Activated T-helper 17 cell treated with anti-CD3 and anti-CD28 coated beads, Interleukin-2, amount 50 U/mL, for 72 hours (primary cell): Measurements from ENCODE around the gene UBP1. TPM values are rescaled to one million over a fixed set of nuclear protein-coding genes. Genes with fewer than 3 reads are reported as not detected.
"Not testable (repeated sequence)": the region's sequence is repeated elsewhere in the genome, so short reads cannot be mapped to it uniquely, and the experiment has no call there.

Experiments used
- ATAC-seq: fragments of 150-1000 bp; cut with Tn5 transposase; replicated peaks from 2 replicates; pipeline ENCODE4 v1.10.0; 2021; ENCODE audit warnings: mild to moderate bottlenecking, moderate library complexity
- H3K27ac Mint-ChIP-seq: one replicate; pipeline ENCODE4 v1.8.0; 2022; ENCODE audit warnings: mixed read lengths
- H3K27me3 Mint-ChIP-seq: one replicate; pipeline ENCODE4 v1.8.0; 2022; ENCODE audit warnings: mixed read lengths
- H3K36me3 Mint-ChIP-seq: one replicate; pipeline ENCODE4 v1.8.0; 2022; ENCODE audit warnings: low read depth, mild to moderate bottlenecking, mixed read lengths
- H3K4me1 Mint-ChIP-seq: one replicate; pipeline ENCODE4 v1.8.0; 2022; ENCODE audit warnings: mixed read lengths
- H3K4me3 Mint-ChIP-seq: one replicate; pipeline ENCODE4 v1.8.0; 2022; ENCODE audit warnings: mild to moderate bottlenecking, mixed read lengths
- H3K9me3 Mint-ChIP-seq: one replicate; pipeline ENCODE4 v1.8.0; 2022; ENCODE audit warnings: mixed read lengths
- total RNA-seq, 2 donors: library from RNA; stranded (reverse); gene quantifications; one replicate each; pipeline ENCODE4 v1.2.3, GENCODE V29; 2022

The UBP1 gene, protein sequence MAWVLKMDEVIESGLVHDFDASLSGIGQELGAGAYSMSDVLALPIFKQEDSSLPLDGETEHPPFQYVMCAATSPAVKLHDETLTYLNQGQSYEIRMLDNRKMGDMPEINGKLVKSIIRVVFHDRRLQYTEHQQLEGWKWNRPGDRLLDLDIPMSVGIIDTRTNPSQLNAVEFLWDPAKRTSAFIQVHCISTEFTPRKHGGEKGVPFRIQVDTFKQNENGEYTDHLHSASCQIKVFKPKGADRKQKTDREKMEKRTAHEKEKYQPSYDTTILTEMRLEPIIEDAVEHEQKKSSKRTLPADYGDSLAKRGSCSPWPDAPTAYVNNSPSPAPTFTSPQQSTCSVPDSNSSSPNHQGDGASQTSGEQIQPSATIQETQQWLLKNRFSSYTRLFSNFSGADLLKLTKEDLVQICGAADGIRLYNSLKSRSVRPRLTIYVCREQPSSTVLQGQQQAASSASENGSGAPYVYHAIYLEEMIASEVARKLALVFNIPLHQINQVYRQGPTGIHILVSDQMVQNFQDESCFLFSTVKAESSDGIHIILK
- total RNA-seq = 10 to 100 TPM; 47.7 to 79.3 TPM

DNA sequence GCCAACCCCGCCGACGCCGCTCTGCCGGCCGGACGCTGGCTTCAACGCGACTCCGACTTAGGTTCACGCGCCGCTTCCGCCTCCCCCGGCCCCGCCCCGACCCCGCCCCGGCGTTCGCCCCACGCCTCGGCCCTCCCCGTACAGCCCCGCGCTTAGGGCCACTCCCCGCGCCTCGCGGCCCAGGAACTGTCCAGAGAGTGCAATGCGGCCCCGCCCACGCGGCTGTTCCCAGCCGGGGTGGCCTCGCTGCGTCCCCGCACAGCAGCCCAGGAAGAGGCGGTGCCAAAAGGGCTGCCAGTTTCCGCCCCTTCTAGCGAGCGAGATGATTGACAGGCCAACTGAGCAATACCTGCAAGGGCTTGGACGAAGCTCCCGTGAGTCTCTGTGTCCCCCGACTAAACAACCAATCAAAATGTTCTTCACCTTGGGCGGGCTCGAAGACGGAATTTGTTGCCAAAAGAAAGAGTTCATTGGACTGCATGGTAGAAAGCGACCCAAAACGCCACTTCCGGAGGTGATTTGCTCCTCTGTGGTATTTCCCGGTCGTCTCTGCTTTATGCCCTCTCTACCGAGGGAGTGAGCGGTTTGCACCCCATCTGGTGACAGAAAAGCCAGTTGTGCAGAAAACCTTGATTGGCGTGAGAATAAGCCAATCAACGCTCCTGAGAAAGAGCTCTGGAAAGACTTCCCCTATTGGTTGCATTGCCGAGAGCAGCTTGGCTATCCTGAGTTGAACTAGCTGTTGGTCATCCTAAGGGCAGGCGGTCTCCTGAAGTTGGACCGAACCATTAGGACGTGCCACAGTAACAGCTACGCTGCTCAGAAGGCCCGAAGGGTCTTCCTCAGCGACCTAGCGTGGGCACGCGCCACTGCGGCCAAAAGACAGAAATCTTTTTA, at the start of gene UBP1:
Gene UBP1 (minus strand): TSS at position 78 of the 897 bp plus-strand sequence. CDS start 557 bp downstream, outside the sequence.
- H3K4me1 Mint-ChIP-seq = peaks cover 30% of the 10 kb centered on the region
- peaks cover 31% of the 10 kb centered on the region for H3K36me3 Mint-ChIP-seq
- H3K27ac Mint-ChIP-seq = peak within 1 kb of the TSS; percentile 98
- H3K27me3 Mint-ChIP-seq = no peaks in the 10 kb centered on the region
- ATAC-seq = peak; percentile 91
- H3K4me3 Mint-ChIP-seq = peak within 1 kb of the TSS; percentile 98
- H3K9me3 Mint-ChIP-seq = no peaks in the 10 kb centered on the region

DNA sequence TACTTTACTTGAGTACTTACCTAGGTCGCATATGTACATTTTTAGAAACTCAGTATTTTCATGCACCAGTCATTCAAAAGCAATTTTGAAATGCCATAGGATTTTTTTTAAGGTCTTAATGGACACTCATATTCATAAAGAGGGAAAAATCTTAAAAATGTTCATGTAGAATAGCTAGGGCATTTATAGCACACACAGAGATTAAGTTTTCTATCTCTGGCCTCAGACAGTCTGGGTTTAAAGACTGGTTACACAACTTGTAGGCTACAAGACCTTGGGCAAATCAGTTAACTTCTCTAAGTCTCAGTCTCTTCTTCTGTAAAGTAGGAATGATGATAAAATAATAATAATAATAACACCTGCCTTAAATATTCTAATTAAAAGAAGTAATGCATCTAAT, 48.5 kb upstream of the UBP1 start:
- Mint-ChIP-seq H3K27me3 (no peaks in the 10 kb centered on the region), H3K4me1 (no peaks in the 10 kb centered on the region), H3K27ac (no peak overlapping the region), H3K9me3 (no peaks in the 10 kb centered on the region), H3K4me3 (no peak overlapping the region), H3K36me3 (no peaks in the 10 kb centered on the region)
- ATAC-seq = no peak

DNA sequence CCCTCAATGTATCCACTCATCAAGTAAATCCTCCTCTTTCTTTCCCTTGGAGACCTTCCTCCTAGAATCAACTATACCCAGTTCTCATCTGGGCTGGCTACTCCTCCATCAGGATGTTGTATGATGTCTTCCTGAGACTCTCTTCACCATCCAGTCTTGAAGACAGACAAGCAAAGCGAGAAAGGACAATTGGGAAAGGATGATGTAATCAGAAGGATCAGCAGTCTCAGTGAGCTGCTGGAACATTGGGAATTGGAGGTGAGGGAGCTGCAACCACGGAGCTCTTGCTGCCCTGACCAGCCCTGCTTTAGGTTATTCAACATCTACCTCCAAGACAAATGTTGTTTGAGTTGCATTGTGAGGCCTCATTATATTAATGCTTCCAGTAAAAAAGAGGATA, 48.0 kb upstream of the UBP1 start:
- Mint-ChIP-seq H3K27ac (no peak overlapping the region), H3K4me1 (no peaks in the 10 kb centered on the region), H3K9me3 (no peaks in the 10 kb centered on the region), H3K4me3 (no peak overlapping the region), H3K27me3 (no peaks in the 10 kb centered on the region), H3K36me3 (no peaks in the 10 kb centered on the region)
- no peak for ATAC-seq

DNA sequence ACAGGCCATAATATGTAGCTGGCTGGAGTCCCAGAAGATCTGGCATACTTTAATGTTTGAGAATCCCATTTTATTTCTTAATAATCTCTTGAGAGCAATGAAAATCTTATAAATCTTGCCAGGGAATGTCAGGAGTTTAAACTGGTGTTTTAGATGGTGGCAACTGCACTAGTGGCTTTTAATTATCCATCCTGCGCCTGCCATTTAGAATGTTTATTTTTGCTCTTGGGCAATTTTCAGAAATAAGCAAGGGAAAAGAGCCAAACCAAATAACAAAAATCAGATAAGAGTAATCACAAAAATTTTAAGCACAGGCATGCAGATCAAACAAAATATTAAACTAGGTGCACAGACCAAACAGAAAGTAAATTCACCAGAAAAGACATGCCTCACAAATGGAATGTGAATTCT, 41.9 kb upstream of the UBP1 start:
- Mint-ChIP-seq H3K4me1 (no peaks in the 10 kb centered on the region), H3K27me3 (no peaks in the 10 kb centered on the region), H3K9me3 (peaks cover 5% of the 10 kb centered on the region), H3K4me3 (no peak overlapping the region), H3K27ac (no peak overlapping the region), H3K36me3 (no peaks in the 10 kb centered on the region)
- no peak for ATAC-seq

DNA sequence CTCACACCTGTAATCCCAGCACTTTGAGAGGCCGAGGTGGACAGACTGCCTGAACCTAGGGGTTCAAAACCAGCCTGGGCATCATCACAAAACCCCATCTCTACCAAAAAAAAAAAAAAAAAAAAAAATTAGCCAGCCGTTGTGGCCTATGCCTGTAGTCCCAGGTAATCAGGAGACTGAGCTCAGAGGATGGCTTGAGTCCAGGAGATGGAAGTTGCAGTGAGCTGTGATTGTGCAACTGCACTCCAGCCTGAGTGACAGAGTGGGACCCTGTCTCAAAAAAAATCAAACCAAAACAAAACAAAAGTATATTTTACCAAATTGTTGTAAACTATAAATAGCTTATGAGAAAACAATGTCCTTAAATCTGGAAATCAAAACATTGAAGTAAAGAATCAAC, 34.7 kb upstream of the UBP1 start:
- Mint-ChIP-seq H3K27me3 (no peaks in the 10 kb centered on the region), H3K27ac (no peak overlapping the region), H3K36me3 (no peaks in the 10 kb centered on the region), H3K4me3 (no peak overlapping the region), H3K4me1 (no peaks in the 10 kb centered on the region), H3K9me3 (no peaks in the 10 kb centered on the region)
- ATAC-seq = no peak

DNA sequence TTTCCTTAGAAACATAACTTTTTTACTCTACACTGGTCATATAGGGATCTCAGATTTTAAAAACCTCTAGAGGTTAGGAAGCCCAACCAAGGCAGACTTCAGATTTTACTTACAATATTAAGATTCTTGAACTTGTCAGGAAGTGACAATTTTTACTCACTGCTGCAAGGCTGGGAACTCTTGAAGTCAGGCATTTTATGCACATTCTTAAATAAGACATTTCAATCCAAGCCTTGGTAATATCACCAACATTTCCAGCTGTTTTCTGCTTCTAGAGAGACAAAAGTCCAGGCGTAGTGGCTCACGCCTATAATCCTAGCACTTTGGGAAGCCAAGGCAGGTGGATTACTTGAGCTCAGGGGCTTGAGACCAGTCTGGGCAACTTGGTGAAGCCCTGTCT, 33.6 kb upstream of the UBP1 start:
- Mint-ChIP-seq H3K36me3 (no peaks in the 10 kb centered on the region), H3K27me3 (no peaks in the 10 kb centered on the region), H3K4me1 (no peaks in the 10 kb centered on the region), H3K27ac (no peak overlapping the region), H3K4me3 (no peak overlapping the region), H3K9me3 (no peaks in the 10 kb centered on the region)
- ATAC-seq = no peak

DNA sequence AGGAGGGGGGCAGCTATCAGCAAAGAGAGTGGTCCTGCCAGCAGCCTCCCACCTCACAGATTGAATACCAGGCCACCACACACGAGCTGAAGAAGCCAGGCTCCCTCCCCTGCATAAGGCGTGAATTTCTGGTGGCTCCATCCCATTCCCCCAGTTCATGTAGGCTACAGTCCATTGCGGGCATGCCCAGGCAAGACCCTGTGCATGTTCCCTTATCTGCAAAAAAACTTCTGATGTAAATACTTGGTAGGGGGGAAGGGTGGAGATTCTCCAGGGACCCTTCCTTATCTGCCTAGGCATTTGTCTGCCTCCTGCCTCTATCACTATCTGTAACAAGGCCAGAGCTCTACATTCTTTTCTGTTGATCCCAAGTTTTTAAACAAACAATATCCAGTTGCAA, 27.6 kb upstream of the UBP1 start:
- no peak for ATAC-seq
- Mint-ChIP-seq H3K9me3 (no peaks in the 10 kb centered on the region), H3K36me3 (no peaks in the 10 kb centered on the region), H3K4me1 (no peaks in the 10 kb centered on the region), H3K4me3 (no peak overlapping the region), H3K27me3 (no peaks in the 10 kb centered on the region), H3K27ac (no peak overlapping the region)

DNA sequence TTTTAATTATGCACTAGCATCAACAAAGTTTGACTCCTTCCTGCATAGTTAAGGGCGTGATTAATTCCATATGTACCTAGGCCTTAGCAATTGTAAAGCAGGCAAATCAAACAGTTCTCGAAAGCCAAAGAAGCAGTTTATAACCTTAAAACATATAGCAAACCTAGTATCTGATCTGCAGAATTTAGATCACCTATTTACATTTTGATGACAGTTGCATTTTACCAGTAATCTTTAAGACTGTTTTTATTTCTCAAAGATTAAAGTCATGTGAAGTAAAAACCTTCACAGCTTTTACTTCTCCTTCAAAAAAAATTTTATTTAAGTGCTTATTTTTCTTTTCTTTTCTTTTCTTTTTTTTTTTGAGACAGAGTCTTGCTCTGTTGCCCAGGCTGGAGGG, 20.9 kb upstream of the UBP1 start:
- Mint-ChIP-seq H3K9me3 (no peaks in the 10 kb centered on the region), H3K27ac (no peak overlapping the region), H3K36me3 (no peaks in the 10 kb centered on the region), H3K4me1 (no peaks in the 10 kb centered on the region), H3K4me3 (no peak overlapping the region), H3K27me3 (no peaks in the 10 kb centered on the region)
- ATAC-seq = no peak

DNA sequence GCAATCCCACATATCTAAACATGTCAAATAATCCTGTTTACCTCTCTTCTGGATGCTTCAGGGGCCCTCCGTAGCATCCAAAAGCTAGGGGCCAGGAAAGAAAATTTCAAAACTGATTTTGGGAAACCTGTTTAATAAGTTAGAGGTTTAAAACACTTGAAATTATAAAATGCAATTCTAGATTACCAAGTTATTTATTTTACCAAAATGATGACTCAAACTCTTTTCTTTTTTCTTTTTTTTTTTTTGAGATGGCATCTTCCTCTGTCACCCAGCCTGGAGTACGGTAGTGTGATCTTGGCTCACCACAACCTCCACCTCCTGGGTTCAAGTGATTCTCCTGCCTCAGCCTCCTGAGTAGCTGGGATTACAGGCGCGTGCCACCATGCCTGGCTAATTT, 19.4 kb upstream of the UBP1 start:
- not testable (repeated sequence) for H3K4me3 Mint-ChIP-seq, H3K36me3 Mint-ChIP-seq, H3K27ac Mint-ChIP-seq, H3K4me1 Mint-ChIP-seq, H3K9me3 Mint-ChIP-seq, H3K27me3 Mint-ChIP-seq, ATAC-seq

DNA sequence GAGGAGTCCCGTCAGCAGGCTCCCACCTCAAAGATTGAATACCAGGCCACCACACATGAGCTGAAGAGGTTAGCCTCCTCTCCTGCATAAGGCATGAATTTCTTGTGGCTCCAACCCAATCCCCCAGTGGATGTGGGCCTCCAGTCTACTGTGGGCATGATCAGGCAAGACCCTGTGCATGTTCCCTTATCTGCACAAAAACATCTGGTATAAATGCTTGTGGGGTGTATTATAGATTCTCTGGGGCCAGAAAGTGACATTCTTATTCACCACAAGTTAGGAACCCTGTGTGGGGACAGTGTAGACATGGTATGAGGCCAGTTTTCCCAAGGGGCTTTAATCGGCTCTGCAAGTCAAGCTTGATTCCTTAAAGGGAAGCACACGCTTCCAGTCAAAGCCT, 18.2 kb upstream of the UBP1 start:
- H3K36me3 Mint-ChIP-seq = no peaks in the 10 kb centered on the region
- no peak overlapping the region for H3K27ac Mint-ChIP-seq
- H3K4me1 Mint-ChIP-seq = no peaks in the 10 kb centered on the region
- H3K27me3 Mint-ChIP-seq = no peaks in the 10 kb centered on the region
- peaks cover 7% of the 10 kb centered on the region for H3K9me3 Mint-ChIP-seq
- no peak for ATAC-seq
- no peak overlapping the region for H3K4me3 Mint-ChIP-seq

DNA sequence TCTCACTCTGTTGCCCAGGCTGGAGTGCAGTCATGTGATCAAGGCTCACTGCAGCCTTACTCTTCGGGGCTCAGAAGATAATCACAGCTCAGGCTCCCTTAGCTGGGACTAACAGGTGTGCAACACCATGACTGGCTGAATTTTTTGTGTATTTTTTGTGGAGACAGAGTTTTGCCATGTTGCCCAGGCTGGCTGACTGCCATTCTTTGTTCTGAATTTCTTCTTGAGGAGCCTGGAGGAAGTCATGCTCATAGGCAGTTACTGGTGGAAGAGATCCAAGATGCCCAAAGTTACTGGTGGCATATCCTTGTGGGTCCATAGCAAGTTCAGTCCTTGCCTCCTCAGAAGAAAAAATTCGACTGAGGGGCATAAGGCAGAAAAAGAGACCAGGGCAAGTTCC, 16.6 kb upstream of the UBP1 start:
- no peak for ATAC-seq
- Mint-ChIP-seq H3K27ac (no peak overlapping the region), H3K9me3 (peaks cover 7% of the 10 kb centered on the region), H3K36me3 (no peaks in the 10 kb centered on the region), H3K4me3 (no peak overlapping the region), H3K4me1 (no peaks in the 10 kb centered on the region), H3K27me3 (no peaks in the 10 kb centered on the region)

DNA sequence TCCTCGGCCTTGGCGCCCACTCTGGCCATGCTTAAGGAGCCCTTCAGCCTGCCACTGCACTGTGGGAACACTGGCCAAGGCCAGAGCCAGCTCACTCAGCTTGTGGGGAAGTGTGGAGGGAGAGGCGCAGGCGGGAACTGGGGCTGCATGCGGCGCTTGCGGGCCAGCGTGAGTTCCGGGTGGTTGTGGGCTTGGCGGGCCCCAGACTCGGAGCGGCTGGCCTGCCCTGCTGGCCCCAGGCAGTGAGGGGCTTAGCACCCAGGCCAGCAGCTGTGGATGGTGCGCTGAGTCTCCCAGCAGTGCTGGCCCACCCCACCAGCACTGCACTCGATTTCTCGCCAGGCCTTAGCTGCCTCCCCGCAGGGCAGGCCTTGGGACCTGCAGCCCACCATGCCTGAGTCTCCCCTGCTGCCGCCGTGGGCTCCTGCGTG, 13.1 kb upstream of the UBP1 start:
- H3K36me3 Mint-ChIP-seq = no peaks in the 10 kb centered on the region
- H3K4me3 Mint-ChIP-seq = no peak overlapping the region
- no peaks in the 10 kb centered on the region for H3K27me3 Mint-ChIP-seq
- H3K27ac Mint-ChIP-seq = no peak overlapping the region
- peaks cover 7% of the 10 kb centered on the region for H3K9me3 Mint-ChIP-seq
- no peaks in the 10 kb centered on the region for H3K4me1 Mint-ChIP-seq
- ATAC-seq = no peak

DNA sequence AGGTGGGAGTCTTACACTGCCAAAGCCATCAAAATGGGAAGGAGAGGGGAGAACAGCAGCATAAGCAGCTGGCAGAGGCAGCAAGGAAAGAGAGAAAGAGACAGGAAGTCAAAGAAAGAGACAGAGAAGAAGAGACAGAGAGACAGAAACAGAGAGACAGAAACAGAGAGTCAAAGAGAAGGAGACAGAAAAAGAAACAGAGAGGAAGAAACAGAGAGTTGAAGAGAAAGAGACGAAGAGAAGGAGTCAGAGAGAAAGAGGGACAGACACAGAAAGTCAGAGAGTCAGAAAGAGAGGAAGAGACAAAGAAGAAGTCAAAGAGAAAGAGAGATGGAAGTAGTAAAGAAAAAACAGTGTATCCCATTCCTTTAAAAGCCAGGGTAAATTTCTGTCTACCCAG, 11.8 kb upstream of the UBP1 start:
- not testable (repeated sequence) for H3K27ac Mint-ChIP-seq, ATAC-seq, H3K27me3 Mint-ChIP-seq, H3K36me3 Mint-ChIP-seq, H3K4me3 Mint-ChIP-seq, H3K9me3 Mint-ChIP-seq, H3K4me1 Mint-ChIP-seq

DNA sequence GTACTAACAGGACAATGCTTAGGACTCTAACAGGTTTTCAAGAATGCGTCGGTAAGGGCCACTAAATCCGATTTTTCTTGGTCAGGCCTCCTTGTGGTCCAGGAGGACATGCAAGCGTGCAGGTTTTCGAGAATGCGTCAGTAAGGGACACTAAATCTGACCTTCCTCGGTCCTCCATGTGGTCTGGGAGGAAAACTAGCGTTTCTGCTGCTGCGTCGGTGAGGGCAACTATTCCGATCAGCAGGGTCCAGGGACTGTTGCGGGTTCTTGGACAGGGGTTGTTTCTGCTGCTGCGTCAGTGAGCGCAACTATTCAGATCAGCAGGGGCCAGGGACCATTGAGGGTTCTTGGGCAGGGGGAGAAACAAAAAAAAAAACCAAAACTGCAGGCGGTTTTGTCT, 7.8 kb upstream of the UBP1 start:
- H3K4me1 Mint-ChIP-seq = no peaks in the 10 kb centered on the region

DNA sequence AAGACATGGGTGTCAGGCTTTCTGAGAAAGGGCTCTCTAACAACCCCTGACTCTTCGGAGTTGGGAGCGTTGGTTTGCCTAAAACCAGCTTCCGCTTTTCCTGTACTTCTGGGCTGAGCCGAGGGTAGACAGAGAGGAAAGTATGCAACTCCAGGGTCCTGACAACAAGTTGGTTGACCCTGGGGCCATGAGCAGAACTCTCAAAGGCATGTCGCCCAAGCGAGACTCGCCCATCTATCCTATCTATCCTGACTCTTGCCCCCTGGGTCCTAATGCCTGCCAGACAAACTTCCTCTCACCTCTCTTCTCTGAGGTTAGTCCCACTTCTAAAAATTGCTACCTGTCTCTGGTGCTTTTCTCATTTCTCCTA, 7.0 kb upstream of the UBP1 start:
- H3K4me3 Mint-ChIP-seq = peak overlapping the region; percentile 85
- not testable (repeated sequence) for H3K27ac Mint-ChIP-seq, H3K27me3 Mint-ChIP-seq, H3K36me3 Mint-ChIP-seq, ATAC-seq, H3K9me3 Mint-ChIP-seq, H3K4me1 Mint-ChIP-seq

More for the DNA sequence above, 7.8 kb upstream of the UBP1 start:
- H3K4me3 Mint-ChIP-seq = no peak overlapping the region
- H3K36me3 Mint-ChIP-seq = no peaks in the 10 kb centered on the region
- no peak overlapping the region for H3K27ac Mint-ChIP-seq
- no peaks in the 10 kb centered on the region for H3K27me3 Mint-ChIP-seq
- ATAC-seq = no peak
- H3K9me3 Mint-ChIP-seq = no peaks in the 10 kb centered on the region
